NK-92 (cell line): ENCODE measurements around the gene DNAJC15.
"Not testable (repeated sequence)": the region's sequence is repeated elsewhere in the genome, so short reads cannot be mapped to it uniquely, and the experiment has no call there.

ENCODE experiments used
- DNase-seq: peaks from one replicate; lab custom pipeline; 2025; ENCODE audit not compliant: unreplicated experiment; lab: John Stamatoyannopoulos, UW

Gene DNAJC15

GRCh38 chr13:43023289-43023963, at the start of gene DNAJC15:
DNAJC15 (plus strand) TSS chr13:43023586; CDS start chr13:43023627, 41 bp downstream.
- no peak for DNase-seq

DNA sequence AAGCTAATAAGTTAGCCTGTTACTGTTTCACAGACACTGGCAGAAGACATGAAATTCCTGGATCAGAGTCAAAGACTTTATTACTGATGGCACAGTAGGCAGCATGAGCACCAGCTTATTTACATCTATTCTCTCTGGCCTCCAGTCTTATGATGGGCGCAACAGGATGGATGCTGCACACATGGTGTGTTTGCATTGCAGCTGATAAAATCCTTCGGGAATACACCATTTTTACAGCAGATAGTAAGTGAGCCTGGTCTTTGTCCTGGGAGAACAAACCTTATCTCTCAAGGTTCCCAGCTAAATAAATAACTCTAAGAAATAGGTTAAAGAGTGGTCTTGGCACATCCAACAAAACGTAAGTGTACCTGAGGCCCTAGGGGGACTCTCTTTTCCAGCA, 47.3 kb upstream of the DNAJC15 start:
- DNase-seq, result no peak

- DNase-seq, result no peak
Observed at GRCh38 chr13:42977219-42977659, 46.1 kb upstream of the DNAJC15 start.

- DNase-seq, result no peak
Observed at GRCh38 chr13:42981317-42981716, 42.1 kb upstream of the DNAJC15 start.

- no peak for DNase-seq
Observed at GRCh38 chr13:42981853-42982252, 41.5 kb upstream of the DNAJC15 start.

- DNase-seq, result no peak
Observed at GRCh38 chr13:42984026-42984425, 39.4 kb upstream of the DNAJC15 start.

DNA sequence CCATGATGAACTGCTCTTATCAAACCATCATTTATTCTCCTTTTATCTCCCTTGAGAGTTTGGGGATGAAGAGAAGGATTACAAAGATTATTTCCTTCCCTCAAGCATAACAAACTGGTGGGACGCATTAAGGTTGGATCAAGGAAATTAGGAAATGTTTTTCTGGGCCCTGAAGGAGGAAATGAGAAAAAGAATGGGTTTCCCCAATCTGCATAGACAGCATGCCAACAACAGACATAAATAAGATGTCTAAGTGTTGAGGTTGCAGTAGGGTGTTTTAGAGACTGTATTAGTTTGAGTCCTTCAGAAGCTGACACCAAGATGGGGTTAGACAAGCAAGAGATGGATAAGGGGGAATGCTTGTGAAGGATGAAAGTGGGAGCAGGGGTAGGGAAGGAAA, 38.7 kb upstream of the DNAJC15 start:
- no peak for DNase-seq

GRCh38 chr13:42985312-42986175, 37.8 kb upstream of the DNAJC15 start:
- no peak for DNase-seq

GRCh38 chr13:42986176-42986574, 37.2 kb upstream of the DNAJC15 start:
- no peak for DNase-seq

- DNase-seq, result no peak
Observed at GRCh38 chr13:42990291-42991232, 32.8 kb upstream of the DNAJC15 start.

DNA sequence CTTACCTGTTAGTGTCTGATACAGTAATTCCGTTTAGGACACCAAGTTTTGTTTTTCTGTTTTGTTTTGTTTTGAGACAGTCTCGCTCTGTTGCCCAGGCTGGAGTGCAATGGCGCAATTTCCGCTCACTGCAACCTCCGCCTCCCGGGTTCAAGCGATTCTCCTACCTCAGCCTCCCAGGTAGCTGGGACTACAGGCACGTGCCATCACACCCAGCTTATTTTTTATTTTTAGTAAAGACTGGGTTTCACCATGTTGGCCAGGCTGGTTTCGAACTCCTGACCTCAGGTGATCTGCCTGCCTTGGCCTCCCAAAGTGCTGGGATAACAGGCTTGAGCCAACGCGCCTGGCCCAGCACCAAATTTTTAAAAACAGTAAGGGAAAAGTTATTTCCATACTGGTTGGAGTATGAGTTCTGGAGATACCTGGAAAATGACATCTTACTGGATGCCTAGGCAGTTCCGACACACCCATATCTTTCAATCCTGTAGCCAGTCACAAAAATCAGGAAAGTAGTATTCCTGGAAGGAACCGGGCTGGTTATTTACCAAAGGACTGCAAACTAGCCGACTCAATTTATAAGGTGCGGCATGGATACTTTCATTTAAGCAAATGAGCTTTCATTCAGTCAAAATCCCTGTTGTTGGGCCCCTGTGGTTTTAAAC, 32.0 kb upstream of the DNAJC15 start:
- DNase-seq, result not testable (repeated sequence)

DNA sequence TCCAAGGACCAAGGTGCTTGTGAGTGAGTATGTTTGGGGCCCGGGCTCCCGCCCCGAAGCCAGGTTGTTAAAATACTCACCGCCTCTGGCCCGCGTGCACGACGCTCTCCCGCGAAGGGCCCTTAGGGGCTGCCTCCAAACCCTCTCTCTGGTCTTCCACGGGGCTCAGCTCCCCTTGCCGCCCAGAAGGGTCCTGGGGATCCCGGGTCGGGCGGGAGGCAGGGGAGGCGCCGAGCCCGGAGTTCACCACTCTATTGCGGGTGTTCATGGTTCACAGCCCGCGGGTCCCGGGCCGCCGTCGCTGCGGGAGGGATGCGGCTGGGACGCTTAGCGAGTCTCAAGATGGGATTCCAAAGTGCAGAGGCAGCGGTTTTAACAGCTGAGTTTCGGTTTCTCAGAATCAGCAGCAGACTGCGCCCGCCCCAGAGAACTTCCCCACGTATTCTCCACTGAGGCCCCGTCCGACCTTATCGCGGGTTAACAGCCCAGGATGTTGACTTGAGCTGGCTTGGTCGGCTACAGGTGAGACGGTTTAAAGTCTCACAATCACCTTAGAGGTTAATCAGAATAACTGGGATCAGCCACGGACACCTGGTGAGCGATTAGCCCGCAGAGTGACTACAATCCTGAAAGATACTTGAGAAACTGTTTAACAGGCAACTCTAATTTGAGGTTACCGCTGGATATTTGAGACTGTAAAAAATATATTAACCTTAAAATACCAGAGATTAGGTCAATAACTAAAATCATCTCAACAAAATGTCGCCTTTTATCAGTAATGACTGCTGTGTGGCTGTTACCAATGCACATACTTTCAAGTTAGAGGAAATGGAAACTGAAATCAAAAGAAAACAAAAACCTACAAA, 31.3 kb upstream of the DNAJC15 start, which contains the start of gene EPSTI1:
TSS of gene EPSTI1 (minus strand) at position 344 of the 866 bp plus-strand sequence. CDS start at position 268, 76 bp downstream.
- DNase-seq, result no peak

DNA sequence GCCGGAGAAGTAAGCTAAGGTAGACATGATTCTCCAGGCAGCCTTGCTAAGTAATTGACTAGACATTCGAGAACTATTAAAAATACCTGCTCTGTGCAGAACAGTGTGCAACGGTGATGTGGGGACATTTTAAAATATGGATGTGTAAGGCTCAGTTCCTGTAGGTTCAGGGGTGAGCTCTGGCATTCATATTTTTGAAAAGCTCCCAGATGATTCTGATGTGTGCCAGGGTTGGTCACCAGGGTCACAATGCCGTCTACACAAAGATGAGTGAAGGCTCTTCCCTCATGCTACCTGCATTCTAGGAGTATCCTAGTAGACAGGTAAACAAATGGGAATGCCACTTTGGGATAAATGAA, 30.6 kb upstream of the DNAJC15 start:
- no peak for DNase-seq

- DNase-seq, result no peak
Observed at GRCh38 chr13:42994878-42995277, 28.5 kb upstream of the DNAJC15 start.

GRCh38 chr13:42996584-42996983, 26.8 kb upstream of the DNAJC15 start:
- DNase-seq, result no peak

DNA sequence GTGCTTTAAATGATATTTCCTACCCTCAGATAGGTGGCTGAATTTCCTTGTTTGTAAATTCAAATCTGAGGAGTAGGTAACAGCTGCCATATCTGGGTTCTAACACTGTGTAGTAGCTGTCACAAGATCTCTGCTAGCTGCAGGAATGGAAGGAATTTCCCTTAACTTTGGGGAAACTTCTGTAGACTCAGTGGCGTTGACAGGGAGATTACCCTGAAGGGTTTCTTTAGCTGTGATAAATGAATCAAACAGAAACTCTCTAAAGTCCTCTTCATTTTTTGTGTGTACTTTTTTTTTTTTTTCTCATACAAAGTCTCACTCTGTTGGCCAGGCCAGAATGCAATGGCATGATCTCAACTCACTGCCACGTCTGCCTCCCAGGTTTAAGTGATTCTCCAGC, 26.0 kb upstream of the DNAJC15 start:
- DNase-seq, result no peak

- DNase-seq, result no peak
Observed at GRCh38 chr13:42999491-42999890, 23.9 kb upstream of the DNAJC15 start.

DNA sequence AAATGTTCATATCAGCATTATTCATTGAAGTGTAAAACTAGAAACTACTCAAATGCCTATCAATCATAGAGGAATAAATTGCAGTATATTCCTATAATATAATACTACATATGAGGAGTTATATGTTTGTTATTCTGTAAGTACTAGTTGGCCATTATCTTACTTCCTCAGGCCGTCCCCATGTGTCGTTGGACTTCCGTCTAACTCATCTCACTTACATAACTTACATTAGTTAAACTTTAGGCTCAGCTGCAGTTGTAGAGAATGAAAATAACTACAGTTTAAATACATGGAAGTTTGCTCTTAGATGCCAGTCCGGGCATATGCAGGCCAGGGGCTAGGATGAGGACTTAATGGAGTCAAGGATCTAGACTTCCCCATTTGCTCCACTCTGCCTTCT, 22.7 kb upstream of the DNAJC15 start:
- no peak for DNase-seq

- DNase-seq, result no peak
Observed at GRCh38 chr13:43002021-43002420, 21.4 kb upstream of the DNAJC15 start.

- no peak for DNase-seq
Observed at GRCh38 chr13:43003010-43003409, 20.4 kb upstream of the DNAJC15 start.
